A549 treated with AZD9567 at 1 μM for 4 hours (cell line): ENCODE measurements around the gene CERS5. TPM values are rescaled to one million over a fixed set of nuclear protein-coding genes. Genes with fewer than 3 reads are reported as not detected.

Experiments
- total RNA-seq: library from RNA; stranded (reverse); fragments of 200-300 nt; extraction: Qiagen RNA extraction; gene quantifications from 5 replicates; pipeline ENCODE4 v1.2.3, GENCODE V29; 2022; ENCODE audit not compliant: insufficient read depth

CERS5 gene, protein sequence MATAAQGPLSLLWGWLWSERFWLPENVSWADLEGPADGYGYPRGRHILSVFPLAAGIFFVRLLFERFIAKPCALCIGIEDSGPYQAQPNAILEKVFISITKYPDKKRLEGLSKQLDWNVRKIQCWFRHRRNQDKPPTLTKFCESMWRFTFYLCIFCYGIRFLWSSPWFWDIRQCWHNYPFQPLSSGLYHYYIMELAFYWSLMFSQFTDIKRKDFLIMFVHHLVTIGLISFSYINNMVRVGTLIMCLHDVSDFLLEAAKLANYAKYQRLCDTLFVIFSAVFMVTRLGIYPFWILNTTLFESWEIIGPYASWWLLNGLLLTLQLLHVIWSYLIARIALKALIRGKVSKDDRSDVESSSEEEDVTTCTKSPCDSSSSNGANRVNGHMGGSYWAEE
- 25.7 to 30.0 TPM (median 27.0 TPM) in 5 replicates for total RNA-seq

DNA sequence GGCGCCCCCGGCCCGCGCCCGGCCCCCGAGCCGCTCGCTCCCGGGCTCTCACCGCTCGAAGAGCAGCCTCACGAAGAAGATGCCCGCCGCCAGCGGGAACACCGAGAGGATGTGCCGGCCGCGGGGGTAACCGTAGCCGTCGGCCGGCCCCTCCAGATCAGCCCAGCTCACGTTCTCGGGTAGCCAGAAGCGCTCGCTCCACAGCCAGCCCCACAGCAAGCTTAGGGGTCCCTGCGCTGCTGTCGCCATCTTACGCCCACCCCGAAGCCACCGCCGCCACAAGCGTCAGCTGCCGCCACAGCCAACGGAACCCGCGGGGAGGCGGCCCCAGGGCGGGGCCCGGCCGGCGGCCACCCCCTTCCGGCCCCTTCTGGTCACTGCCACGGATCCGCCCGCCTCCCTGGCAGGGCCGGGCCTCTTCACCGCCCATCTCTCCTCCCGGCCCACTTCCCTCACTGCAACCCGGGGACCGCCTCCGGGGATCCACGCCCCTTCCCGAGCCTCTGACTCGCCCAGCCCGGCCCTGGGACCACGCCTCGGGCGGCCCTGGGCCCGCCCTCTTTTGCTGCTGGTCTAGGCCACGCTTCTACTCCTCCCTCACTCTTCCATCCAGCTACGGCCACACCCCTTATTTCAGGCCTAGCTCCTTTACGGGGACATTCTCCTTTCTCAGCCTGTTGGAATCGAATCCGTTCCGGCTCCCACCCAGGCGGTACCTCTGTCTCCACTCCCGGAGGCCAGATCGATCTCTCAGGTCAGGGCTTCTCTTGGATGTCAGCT is at the start of gene CERS5:
TSS of gene CERS5 (minus strand) at position 321 of the 780 bp plus-strand sequence. CDS start at position 249, 72 bp downstream.

DNA sequence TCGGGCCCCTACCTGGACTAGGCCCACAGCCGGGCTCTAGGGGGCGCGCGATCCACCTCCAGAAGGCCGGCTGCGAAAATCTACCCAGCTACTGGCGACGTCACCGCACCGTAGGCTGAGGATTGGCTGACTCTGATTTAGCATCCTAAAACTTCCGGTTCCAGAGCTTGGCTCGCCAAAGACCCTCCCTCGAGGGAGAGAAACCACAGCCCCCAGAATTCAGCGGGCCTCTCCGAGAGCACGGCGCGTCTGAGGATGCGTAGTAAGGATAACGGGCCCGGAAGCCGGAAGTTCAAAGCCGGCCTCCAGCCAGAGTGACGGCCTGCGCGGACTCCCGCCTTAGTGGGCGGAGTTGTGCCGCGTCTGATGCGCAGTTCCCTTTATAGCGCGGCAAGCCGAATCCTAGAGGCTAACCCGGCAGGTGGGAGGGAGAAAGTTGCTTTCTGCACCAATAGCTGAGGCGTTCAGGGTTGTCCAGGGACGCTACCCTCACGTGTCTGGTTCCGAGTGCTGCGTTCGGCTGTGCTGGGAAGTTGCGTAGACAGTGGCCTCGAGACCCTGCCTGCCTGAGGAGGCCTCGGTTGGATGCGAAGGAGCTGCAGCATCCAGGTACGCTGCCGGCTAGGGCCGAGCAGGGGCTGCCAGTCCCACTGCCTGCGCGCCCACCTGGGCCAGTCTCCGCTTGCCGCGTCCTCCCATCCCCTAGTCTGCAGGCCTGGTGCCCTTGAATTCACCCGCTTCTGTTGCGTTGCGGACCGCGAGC is 55.3 kb downstream of the CERS5 start, which contains the start of gene COX14:
TSS of gene COX14 (plus strand) at position 544 of the 763 bp plus-strand sequence. CDS start 7,808 bp downstream, outside the sequence.

DNA sequence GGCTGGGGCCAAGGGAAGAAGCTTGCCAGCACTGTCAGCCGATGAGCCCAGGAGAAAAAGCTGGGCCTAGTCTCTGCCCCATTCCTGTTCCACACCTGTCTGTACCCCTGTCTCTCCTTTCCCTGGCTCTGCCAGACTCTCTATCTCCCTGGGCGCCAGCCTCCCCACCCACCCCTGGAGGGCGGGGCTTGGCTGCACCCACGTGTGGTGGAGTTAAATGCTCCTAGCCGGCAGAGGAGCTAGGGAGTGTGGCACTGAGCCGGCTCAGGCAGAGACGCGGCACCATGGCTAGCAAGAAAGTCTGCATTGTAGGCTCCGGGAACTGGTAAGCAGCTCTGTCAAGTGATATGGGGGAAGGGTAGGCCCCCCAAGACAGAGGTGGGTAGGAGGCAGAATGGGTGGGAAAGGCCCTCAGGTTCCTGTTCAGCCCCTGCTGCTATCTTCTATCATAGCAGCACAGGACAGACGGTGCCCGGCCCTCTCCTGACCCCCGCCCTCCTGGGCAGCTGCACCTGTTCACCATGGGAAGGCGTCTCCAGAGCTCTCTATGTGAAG is 63.3 kb downstream of the CERS5 start, which contains the start of gene GPD1:
TSS of gene GPD1 (plus strand) at position 242 of the 555 bp plus-strand sequence. CDS start at position 285, 43 bp downstream.

GRCh38 chr12:50084775-50085614 is 82.2 kb downstream of the CERS5 start, which contains the start of gene SMARCD1:
TSS of gene SMARCD1 (plus strand) at chr12:50085342. CDS start at chr12:50085370, 28 bp downstream.

Other genes with a start within 250 kb of the CERS5 start
- gene AQP2, start 216.6 kb downstream of the CERS5 start, total RNA-seq = not detected in 5 replicates
- not detected in 5 replicates for gene AQP5, start 205.5 kb downstream of the CERS5 start, total RNA-seq
- gene AQP6, start 194.4 kb downstream of the CERS5 start, total RNA-seq = not detected in 5 replicates
- gene RACGAP1, start 141.9 kb downstream of the CERS5 start, total RNA-seq = 71.3 to 85.1 TPM (median 77.8 TPM) in 5 replicates
- 3.5 to 5.9 TPM (median 5.7 TPM) in 5 replicates for gene ASIC1, start 109.8 kb downstream of the CERS5 start, total RNA-seq
- gene SMARCD1, start 82.0 kb downstream of the CERS5 start, total RNA-seq = 65.4 to 79.9 TPM (median 72.0 TPM) in 5 replicates
- 0.18 to 3.3 TPM (median 0.28 TPM) in 5 replicates for gene GPD1, start 63.4 kb downstream of the CERS5 start, total RNA-seq
- gene COX14, start 55.1 kb downstream of the CERS5 start, total RNA-seq = 50.1 to 78.1 TPM (median 71.8 TPM) in 5 replicates
- gene LIMA1, start 116.2 kb upstream of the CERS5 start, total RNA-seq = 4.4 to 12.7 TPM (median 5.0 TPM) in 5 replicates
- gene FAM186A, start 229.2 kb upstream of the CERS5 start, total RNA-seq = not detected in 5 replicates
- 37.5 to 61.4 TPM (median 42.6 TPM) in 5 replicates for gene LARP4, start 233.5 kb upstream of the CERS5 start, total RNA-seq